ENCODE measurements around the gene CDK2.
"Not testable (repeated sequence)": the region's sequence is repeated elsewhere in the genome, so short reads cannot be mapped to it uniquely, and the experiment has no call there.

CDK2 gene

DNA sequence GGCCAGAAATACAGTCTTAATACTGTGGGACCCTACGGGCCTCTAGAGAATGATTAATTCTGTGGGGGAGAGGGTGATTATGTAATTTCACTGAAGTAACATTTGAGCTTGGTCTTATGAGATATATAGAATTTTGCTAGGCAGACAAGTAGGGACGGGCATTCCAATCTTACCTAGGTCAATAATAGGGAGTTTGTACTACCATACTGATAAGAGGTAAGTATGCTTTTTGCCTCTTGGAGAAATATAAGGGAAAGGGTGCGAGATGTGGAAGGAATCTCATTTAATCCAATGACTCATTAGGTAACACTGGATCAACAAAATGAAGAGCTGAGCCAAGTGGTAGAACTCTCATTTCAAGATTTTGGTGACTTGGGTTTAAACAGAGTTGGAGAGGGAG lies 12.4 kb downstream of the CDK2 start:
- DNase-seq (ENCODE audit: low read depth in 2 of 2), result no peak

GRCh38 chr12:55981882-55982281 lies 15.3 kb downstream of the CDK2 start:
- not testable (repeated sequence) for DNase-seq (ENCODE audit: low read depth in 2 of 2)

DNA sequence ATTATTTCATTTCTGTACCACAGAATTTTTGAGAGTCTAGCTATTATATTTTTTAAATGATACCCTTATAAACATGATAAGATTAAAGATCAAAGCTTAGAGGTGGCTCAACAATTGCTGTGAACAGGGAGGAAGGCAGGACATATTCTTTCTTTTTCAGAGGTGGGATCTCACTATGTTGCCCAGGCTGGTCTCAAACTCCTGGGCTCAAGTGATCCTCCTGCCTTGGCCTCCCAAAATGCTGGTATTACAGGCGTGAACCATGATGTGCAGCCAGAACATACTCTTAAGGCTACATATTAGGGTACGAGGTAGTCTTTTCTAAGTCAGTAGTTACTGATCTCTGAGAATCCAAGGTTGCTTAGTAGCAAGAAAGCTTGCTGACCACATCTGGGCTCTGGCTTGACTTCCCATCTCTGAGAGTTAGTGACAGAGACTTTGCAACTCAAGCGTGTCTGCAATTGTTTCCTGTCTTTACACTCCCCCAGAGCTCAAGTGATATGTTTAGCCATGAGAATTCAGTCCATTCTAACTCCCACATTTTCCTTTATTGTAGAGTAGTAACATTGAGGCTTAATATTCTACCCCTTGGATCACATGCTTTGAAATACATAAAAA lies 15.8 kb downstream of the CDK2 start:
- no peak for DNase-seq (ENCODE audit: low read depth in 2 of 2)

DNA sequence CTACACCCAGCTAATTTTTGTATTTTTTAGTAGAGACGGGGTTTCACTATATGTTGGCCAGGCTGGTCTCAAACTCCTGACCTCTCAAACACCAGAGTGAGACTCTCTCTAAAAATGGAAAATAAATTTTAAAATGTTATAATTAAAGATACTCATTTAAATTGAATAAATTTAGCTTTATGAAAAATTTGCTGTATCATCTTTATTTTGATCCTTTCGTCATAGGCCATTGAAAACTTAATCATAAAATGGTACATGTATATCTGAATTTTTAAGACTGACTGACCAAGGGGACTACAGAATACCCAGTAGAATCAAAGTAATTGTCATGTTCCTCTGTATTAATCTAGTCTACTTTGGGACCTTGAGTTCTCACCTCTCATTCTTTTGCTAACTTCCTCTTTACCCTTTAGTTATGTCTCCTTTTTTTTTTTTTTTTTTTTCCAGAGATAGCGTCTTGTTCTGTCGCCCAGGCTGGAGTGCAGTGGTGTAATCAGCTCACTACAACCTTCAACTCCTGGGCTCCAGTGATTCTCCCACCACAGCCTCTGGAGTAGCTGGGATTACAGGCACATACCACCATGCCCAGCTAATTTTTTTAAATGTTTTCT lies 16.7 kb downstream of the CDK2 start:
- DNase-seq (ENCODE audit: low read depth in 2 of 2), result no peak

- DNase-seq (ENCODE audit: low read depth in 2 of 2), result no peak
These were observed 18.2 kb downstream of the CDK2 start for GRCh38 chr12:55984861-55985260.

GRCh38 chr12:55985341-55985740 lies 18.7 kb downstream of the CDK2 start:
- no peak for DNase-seq (ENCODE audit: low read depth in 2 of 2)

DNA sequence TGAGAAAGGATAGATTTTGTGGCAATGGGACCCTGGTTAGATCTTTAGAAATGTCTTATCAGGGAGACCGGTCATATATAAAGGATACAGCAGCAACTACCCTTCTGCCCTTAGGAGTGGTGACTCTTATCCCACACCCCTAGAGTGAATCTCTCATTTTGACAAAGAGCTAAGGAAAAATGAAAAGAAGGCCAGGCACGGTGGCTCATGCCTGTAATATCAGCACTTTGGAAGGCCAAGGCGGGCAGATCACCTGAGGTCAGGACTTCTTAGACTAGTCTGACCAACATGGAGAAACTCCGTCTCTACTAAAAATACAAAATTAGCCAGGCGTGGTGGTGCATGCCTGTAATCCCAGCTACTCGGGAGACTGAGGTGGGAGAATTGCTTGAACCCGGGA lies 19.3 kb downstream of the CDK2 start:
- not testable (repeated sequence) for DNase-seq (ENCODE audit: low read depth in 2 of 2)

DNA sequence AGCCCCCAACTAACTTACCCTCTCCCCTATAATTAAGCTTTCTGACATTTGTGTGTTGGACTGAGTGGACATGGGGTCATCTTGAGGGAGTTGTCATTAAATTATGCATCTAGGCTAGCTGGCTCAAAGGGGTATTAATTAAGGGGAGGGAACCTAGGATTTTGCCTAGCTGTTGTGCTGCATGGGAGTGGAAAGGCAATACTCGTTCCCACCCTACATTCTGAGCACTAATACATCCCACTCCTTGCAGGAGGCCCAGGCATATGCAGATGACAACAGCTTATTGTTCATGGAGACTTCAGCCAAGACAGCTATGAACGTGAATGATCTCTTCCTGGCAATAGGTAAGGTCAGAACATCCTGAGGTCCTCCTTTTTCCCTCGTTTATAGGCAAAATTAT lies 24.5 kb downstream of the CDK2 start:
- DNase-seq (ENCODE audit: low read depth in 2 of 2), result no peak

- DNase-seq (ENCODE audit: low read depth in 2 of 2), result no peak
These were observed 26.7 kb downstream of the CDK2 start for GRCh38 chr12:55993230-55993853.

DNA sequence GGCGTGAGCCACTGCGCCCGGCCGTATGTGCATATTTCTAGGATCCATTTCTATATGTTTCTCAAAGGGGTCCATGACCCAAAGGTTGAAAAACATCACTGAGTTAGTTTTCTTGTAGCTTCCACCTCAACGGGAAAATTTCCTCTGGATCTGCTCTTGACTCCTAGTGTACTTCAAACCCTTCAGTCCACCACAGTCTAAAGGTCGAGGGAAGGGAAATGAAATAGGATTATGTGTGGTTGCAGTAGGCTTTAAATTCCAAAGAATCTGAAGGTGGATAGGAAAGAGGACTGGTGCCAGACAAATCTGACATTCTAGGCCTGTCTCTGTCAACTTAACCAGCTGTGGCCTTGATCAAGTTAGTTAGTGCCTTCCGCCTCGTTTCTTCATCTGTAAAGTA lies 28.7 kb downstream of the CDK2 start:
- DNase-seq (ENCODE audit: low read depth in 2 of 2), result no peak

- DNase-seq (ENCODE audit: low read depth in 2 of 2), result no peak
These were observed 29.6 kb downstream of the CDK2 start for GRCh38 chr12:55996201-55996714.

DNA sequence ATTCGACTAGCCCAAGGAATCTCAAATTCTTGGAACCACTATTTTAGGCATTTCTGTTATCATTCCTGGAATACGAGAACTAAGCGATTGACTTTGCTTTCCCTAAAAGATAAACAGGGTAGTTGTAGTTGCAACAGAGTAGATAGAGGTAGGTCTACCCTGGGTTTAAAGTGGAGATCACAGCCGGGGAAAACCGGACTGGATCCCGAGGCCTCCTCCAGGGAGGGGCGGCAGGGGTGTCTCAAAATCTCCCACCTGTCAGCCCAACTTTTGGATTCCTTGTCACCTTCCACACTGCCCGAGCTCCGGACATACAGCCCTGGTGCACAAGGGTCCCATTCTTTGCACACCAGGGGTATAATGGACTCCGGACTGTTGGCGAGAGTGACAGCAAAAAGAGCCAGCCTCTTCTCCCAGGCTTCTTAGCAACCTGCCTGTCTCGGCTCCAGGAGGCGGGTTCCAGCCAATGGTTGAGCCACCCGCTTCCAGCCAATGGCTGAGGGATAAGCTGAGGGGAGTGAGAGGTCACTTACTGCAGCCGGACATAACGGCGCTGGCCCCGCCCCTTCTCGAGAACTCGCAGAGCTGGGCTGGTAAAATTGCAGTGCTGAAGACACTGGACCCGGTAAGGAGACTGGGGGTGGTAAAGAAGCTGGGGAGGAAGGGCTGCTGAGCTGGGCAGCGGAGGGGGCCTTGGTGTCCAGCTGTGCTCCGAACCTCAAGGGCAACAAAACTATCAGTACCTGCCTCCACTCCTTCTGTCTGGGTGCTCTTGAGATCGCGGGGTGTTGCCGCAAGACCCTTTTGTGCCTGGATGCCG lies 30.3 kb downstream of the CDK2 start, which contains the start of gene SUOX:
TSS of gene SUOX (plus strand) at position 562 of the 820 bp plus-strand sequence. CDS start 4,946 bp downstream, outside the sequence.
- DNase-seq (ENCODE audit: low read depth in 2 of 2), result peak; percentile 76 to 85

- no peak for DNase-seq (ENCODE audit: low read depth in 2 of 2)
These were observed 30.9 kb downstream of the CDK2 start for GRCh38 chr12:55997535-55997859.

- DNase-seq (ENCODE audit: low read depth in 2 of 2), result not testable (repeated sequence)
These were observed 32.9 kb downstream of the CDK2 start for GRCh38 chr12:55999522-55999921.

DNA sequence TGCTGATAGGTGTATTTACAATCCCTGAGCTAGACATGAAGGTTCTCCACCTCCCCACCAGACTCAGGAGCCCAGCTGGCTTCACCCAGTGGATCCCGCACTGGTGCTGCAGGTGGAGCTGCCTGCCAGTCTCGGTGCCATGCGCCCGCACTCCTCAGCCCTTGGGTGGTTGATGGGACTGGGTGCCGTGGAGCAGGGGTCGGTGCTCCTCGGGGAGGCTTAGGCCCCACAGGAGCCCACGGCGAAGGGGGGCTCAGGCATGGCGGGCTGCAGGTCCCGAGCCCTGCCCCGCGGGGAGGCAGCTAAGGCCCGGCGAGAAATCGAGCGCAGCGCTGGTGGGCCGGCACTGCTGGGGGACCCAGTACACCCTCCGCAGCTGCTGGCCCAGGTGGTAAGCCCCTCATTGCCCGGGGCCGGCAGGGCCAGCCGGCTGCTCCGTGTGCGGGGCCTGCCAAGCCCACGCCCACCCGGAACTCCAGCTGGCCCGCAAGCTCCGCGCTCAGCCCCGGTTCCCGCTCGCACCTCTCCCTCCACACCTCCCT lies 33.4 kb downstream of the CDK2 start:
- not testable (repeated sequence) for DNase-seq (ENCODE audit: low read depth in 2 of 2)

- no peak for DNase-seq (ENCODE audit: low read depth in 2 of 2)
These were observed 35.0 kb downstream of the CDK2 start for GRCh38 chr12:56001487-56002100.

DNA sequence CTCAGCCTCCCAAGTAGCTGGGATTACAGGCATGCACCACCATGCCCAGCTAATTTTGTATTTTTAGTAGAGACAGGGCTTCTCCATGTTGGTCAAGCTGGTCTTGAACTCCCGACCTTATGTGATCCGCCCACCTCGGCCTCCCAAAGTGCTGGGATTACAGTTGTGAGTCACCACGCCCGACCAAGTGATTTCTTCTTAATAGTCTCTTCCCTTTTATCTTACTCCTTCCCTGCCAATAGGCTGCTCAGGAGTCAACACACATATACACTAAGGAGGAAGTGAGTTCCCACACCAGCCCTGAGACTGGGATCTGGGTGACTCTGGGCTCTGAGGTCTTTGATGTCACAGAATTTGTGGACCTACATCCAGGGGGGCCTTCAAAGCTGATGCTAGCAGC lies 36.7 kb downstream of the CDK2 start:
- not testable (repeated sequence) for DNase-seq (ENCODE audit: low read depth in 2 of 2)

DNA sequence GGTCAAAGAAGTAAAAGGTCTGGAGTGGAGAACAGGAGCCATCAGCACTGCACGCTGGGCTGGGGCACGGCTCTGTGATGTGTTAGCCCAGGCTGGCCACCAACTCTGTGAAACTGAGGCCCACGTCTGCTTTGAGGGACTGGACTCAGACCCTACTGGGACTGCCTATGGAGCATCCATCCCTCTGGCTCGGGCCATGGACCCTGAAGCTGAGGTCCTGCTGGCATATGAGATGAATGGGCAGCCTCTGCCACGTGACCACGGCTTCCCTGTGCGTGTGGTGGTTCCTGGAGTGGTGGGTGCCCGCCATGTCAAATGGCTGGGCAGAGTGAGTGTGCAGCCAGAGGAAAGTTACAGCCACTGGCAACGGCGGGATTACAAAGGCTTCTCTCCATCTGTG lies 37.6 kb downstream of the CDK2 start:
- DNase-seq (ENCODE audit: low read depth in 2 of 2), result no peak

GRCh38 chr12:56007564-56008559 lies 41.2 kb downstream of the CDK2 start:
- DNase-seq (ENCODE audit: low read depth in 2 of 2), result no peak

GRCh38 chr12:56010111-56010570 lies 43.5 kb downstream of the CDK2 start:
- DNase-seq (ENCODE audit: low read depth in 2 of 2), result no peak

Data from fibroblast of skin of left quadriceps (primary cell).